Cardiac septum (tissue), 1 donor: Measurements from ENCODE around the gene AKAP13. TPM values are rescaled to one million over a fixed set of nuclear protein-coding genes. Genes with fewer than 3 reads are reported as not detected.
"Not testable (repeated sequence)": the region's sequence is repeated elsewhere in the genome, so short reads cannot be mapped to it uniquely, and the experiment has no call there.

ENCODE experiments used
- DNase-seq: peaks from one replicate; pipeline ENCODE4 v3.0.0-alpha.2; 2020; ENCODE audit warnings: low spot score
- intact Hi-C: fragments of 100-400 bp; cut with DNase I; formaldehyde crosslinking; loops from one replicate; pipeline ENCODE4 v1.14.0; 2022
- total RNA-seq: library from RNA; stranded (reverse); fragmentation: NEBNext Ultra II Directional; extraction: Animal tissue kit (Norgen Biotek cat#: 25700); gene quantifications from one replicate; pipeline ENCODE4 v1.2.1, GENCODE V29; 2021
- donor health status: DM: no; HTN: no; CAD: no.

Gene AKAP13
- total RNA-seq, 1 donor from 2014 or later, result 458 TPM

DNA sequence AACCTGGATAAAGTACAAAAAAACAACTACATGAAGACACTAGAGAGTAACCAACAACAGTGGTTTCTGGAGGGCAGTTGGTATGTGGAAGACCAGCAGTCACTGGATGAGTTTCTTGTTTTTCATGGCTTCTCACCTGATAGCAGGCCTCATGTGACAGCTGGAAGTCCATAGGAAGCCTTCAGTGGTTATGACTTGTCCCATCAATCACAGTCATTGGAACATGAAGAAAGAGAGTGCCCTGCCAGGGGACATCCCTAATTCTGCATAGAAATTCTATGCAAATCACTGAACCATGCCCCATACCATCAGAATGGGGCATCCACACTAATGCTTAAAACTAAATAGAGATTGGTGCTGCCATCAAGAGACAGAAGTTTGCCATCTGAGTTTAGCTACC lies 81.6 kb downstream of the AKAP13 start:
- intact Hi-C loops, result no loop called here

DNA sequence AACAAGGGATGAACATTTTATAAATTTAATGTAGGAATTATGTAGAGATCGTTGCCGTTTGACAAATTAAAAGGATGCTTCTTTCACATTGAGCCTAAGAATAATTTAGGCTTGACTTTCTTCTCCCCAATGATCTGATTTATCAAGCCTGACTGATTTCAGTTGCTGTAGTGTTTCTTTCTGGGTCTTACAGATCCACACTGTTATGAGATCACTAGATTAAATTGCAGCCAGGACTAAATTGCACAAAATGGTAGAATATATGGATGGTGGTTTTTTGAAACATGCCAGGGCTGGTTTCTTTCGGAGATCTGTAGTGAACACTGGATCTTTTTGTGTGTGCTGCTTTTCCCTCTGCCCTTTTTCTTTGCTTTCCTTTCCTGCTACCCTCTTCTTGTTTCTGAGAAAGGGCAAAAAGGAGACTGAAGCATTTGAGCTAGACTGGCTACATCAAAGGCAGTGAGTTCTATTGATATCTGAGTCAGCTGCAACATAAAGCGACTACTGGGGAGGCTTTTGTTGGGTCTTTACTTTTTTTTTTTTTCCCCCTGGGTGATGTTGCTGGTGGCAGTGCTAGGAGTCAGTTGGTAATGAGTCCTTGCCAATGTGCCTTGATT lies 83.0 kb downstream of the AKAP13 start:
- intact Hi-C loops, result no loop called here
- no peak for DNase-seq

More for the DNA sequence above, 81.6 kb downstream of the AKAP13 start:
- DNase-seq, result no peak

- intact Hi-C loops, result no loop called here
- DNase-seq, result no peak
Observed at GRCh38 chr15:85463976-85464375, 83.6 kb downstream of the AKAP13 start.

DNA sequence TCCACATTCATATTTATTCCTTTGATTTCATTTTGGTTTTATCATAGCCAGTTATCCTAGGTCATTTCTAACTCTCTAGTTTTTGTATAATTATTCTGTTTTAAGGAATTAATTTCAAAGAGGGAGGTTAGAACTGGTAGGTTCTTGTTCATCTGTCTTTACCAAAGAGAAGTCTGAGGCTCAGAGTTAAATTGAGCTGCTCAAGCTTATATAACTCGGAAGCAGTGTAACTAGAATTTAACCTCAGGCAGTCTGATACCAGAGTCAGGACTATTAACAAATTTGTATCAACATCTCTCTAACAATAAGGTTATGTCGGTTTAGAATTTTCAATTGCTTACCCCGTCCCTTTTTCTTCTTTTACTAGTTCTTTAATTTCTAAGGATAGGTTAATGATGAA lies 84.1 kb downstream of the AKAP13 start:
- intact Hi-C loops, result no loop called here
- DNase-seq, result no peak

GRCh38 chr15:85470563-85471271 lies 90.3 kb downstream of the AKAP13 start:
- DNase-seq, result no peak
- intact Hi-C loops, result no loop called here

GRCh38 chr15:85472349-85472748 lies 91.9 kb downstream of the AKAP13 start:
- DNase-seq, result no peak
- intact Hi-C loops, result no loop called here

- no peak for DNase-seq
- intact Hi-C loops, result no loop called here
Observed at GRCh38 chr15:85473455-85473854, 93.1 kb downstream of the AKAP13 start.

GRCh38 chr15:85474700-85475316 lies 94.4 kb downstream of the AKAP13 start:
- intact Hi-C loops, result no loop called here
- no peak for DNase-seq

DNA sequence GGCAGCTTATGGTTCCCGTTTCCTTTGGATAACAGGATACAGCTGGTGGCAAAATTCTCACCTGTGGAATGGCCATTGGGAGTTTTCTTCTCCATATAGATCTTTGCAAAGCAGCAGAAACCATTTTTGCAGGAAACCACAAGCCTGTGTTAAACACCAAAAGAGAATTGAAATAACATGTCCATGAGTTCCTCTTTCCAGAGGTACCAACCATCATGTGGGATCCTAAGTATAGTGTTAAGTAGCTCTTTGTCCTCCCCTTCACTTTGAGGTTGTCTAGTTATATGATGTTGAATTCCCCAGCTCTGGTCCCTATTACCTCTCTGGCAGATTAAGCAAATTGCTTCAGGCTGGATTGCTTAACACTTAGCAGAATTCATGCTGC lies 94.9 kb downstream of the AKAP13 start:
- intact Hi-C loops, result no loop called here
- DNase-seq, result no peak

- intact Hi-C loops, result no loop called here
- no peak for DNase-seq
Observed at GRCh38 chr15:85475711-85476110, 95.3 kb downstream of the AKAP13 start.

- intact Hi-C loops, result no loop called here
Observed at GRCh38 chr15:85477061-85477460, 96.7 kb downstream of the AKAP13 start.

GRCh38 chr15:85477730-85478129 lies 97.3 kb downstream of the AKAP13 start:
- no peak for DNase-seq
- intact Hi-C loops, result no loop called here

More at GRCh38 chr15:85477061-85477460, 96.7 kb downstream of the AKAP13 start:
- DNase-seq, result no peak

DNA sequence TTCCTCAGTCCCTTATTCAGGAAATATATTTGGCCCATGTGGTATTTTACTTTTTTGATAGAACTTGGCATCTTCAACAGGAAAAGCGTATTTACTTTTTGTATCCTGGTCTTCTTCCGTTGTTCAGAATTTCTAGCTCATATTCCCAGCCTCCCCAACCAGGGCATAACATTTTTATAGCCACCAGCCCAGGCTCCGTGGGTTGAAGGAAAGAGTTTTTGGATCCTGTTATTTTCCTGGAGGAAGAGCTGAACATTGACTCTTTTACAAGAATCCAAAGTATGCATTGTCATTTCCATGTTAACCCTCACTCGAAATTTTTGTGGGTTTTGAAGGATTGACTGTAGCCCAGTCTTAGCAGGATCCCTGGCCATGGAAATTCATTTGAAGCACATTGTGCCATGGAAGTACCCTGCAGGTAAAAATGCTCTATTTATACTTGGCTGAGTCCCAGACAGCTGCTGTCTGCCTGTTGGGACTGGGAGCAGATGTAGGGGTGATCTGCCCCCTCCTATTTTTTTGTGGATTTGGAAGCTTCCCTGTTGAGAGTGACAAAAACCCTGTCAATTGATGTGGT lies 98.8 kb downstream of the AKAP13 start:
- intact Hi-C loops, result no loop called here

GRCh38 chr15:85480923-85481322 lies 100.5 kb downstream of the AKAP13 start:
- intact Hi-C loops, result no loop called here
- DNase-seq, result no peak

More for the DNA sequence above, 98.8 kb downstream of the AKAP13 start:
- DNase-seq, result no peak

- intact Hi-C loops, DNase-seq: not testable (repeated sequence)
Observed at GRCh38 chr15:85481543-85481942, 101.1 kb downstream of the AKAP13 start.

DNA sequence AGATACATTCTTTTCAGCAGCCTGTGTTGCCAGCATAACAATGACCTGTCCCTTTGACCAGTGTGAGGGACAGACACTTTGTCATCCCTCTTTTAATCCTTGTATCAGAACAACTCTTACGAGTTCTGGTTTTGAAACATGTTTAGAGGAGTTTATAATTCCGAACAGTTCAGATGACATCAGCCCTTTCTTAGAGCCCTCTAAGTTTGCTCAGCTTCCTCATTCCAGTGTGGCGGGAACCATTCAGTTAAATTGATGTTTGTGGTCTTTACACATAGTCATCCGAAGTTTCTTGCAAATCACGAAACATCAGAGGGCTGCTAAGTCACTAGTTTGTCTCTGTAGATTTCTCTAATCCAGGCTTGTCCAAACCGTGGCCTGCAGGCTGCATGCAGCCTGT lies 102.5 kb downstream of the AKAP13 start:
- intact Hi-C loops, result no loop called here
- DNase-seq, result no peak

- intact Hi-C loops, DNase-seq: not testable (repeated sequence)
Observed at GRCh38 chr15:85483955-85484354, 103.6 kb downstream of the AKAP13 start.

DNA sequence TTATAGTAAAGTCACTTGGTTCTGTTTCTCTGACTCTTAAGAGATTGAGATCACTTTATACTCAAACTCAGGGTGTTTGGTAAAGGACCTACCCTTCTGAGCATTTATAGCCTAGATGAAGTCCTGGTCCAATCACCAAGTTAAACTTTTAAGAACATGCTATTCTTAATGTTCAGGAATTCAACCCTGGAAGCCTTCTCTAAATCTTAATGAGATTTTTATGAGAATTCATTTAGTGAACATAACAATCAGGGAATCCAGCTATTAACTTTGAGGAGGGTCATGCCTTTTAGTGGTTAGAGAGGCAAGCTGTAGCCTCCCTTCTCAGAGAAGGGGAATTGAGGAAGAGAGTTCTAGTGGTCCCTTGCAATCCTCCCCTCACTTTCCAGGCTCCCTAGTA lies 104.5 kb downstream of the AKAP13 start:
- intact Hi-C loops, DNase-seq: not testable (repeated sequence)

- no peak for DNase-seq
- intact Hi-C loops, result no loop called here
Observed at GRCh38 chr15:85485956-85486567, 105.7 kb downstream of the AKAP13 start.

GRCh38 chr15:85487796-85488195 lies 107.4 kb downstream of the AKAP13 start:
- DNase-seq, intact Hi-C loops: not testable (repeated sequence)
